Head of caudate nucleus (tissue), 42 donors: ENCODE data around the gene PLG.
A peak's percentile ranks its signal among the peaks of the same experiment; 100 is the strongest.
"Not testable (repeated sequence)": the region's sequence is repeated elsewhere in the genome, so short reads cannot be mapped to it uniquely, and the experiment has no call there.

ENCODE experiments used
- DNase-seq, 42 donors: peaks; one replicate each; pipeline versions ENCODE4 v3.0.0 to v3.0.0-alpha.2; 2020 to 2021; ENCODE audit warnings: mixed read lengths in 7 of 42
- intact Hi-C: fragments of 100-400 bp; cut with DNase I; formaldehyde crosslinking; loops from one replicate; pipeline ENCODE4 v1.15.0; 2022

The PLG gene

GRCh38 chr6:160766657-160766988 is 64.6 kb downstream of the PLG start:
- intact Hi-C loops = no loop called here
- DNase-seq = peak in 8 of 42 donors; percentile 6 to 43 (median 12)

- peak; percentile 57 to 92 (median 81) for DNase-seq
- intact Hi-C loops = no loop called here
These were observed 65.1 kb downstream of the PLG start for GRCh38 chr6:160766989-160767646.

- intact Hi-C loops = no loop called here
These were observed 65.6 kb downstream of the PLG start for GRCh38 chr6:160767647-160768019.

GRCh38 chr6:160768101-160768500 is 66.1 kb downstream of the PLG start:
- intact Hi-C loops = no loop called here

More at GRCh38 chr6:160767647-160768019, 65.6 kb downstream of the PLG start:
- DNase-seq = no peak

GRCh38 chr6:160774399-160774798 is 72.4 kb downstream of the PLG start:
- intact Hi-C loops = no loop called here
- DNase-seq = no peak

More at GRCh38 chr6:160768101-160768500, 66.1 kb downstream of the PLG start:
- no peak for DNase-seq

GRCh38 chr6:160775792-160776580 is 73.9 kb downstream of the PLG start:
- no peak for DNase-seq
- intact Hi-C loops = no loop called here

- intact Hi-C loops, DNase-seq: not testable (repeated sequence)
These were observed 77.1 kb downstream of the PLG start for GRCh38 chr6:160779095-160779494.

- DNase-seq, intact Hi-C loops: not testable (repeated sequence)
These were observed 78.6 kb downstream of the PLG start for GRCh38 chr6:160780656-160781055.

GRCh38 chr6:160781298-160781697 is 79.3 kb downstream of the PLG start:
- no peak for DNase-seq
- intact Hi-C loops = no loop called here

- intact Hi-C loops = no loop called here
- DNase-seq = no peak
These were observed 80.2 kb downstream of the PLG start for GRCh38 chr6:160782228-160782627.

GRCh38 chr6:160783741-160784140 is 81.7 kb downstream of the PLG start:
- DNase-seq = no peak
- intact Hi-C loops = no loop called here

- DNase-seq, intact Hi-C loops: not testable (repeated sequence)
These were observed 86.1 kb downstream of the PLG start for GRCh38 chr6:160788126-160788525.

- intact Hi-C loops = no loop called here
- DNase-seq = no peak
These were observed 86.8 kb downstream of the PLG start for GRCh38 chr6:160788806-160789205.

GRCh38 chr6:160789263-160790027 is 87.4 kb downstream of the PLG start:
- intact Hi-C loops = no loop called here
- no peak for DNase-seq

GRCh38 chr6:160790028-160790792 is 88.2 kb downstream of the PLG start:
- intact Hi-C loops = no loop called here
- no peak for DNase-seq

- intact Hi-C loops = no loop called here
- DNase-seq = no peak
These were observed 89.4 kb downstream of the PLG start for GRCh38 chr6:160791459-160791858.

- no peak for DNase-seq
- intact Hi-C loops = no loop called here
These were observed 90.0 kb downstream of the PLG start for GRCh38 chr6:160791981-160792418.

- no peak for DNase-seq
- intact Hi-C loops = no loop called here
These were observed 90.7 kb downstream of the PLG start for GRCh38 chr6:160792708-160793107.

- DNase-seq = no peak
- intact Hi-C loops = no loop called here
These were observed 91.6 kb downstream of the PLG start for GRCh38 chr6:160793652-160794051.
